GM18508 (cell line): ENCODE data around the gene YPEL1.
"Not testable (repeated sequence)": the region's sequence is repeated elsewhere in the genome, so short reads cannot be mapped to it uniquely, and the experiment has no call there.

Source experiments
- ATAC-seq: cut with Tn5 transposase; IDR thresholded peaks from one replicate; pipeline ENCODE4 v1.9.1; 2021; ENCODE audit warnings: moderate number of reproducible peaks; ENCODE audit not compliant: insufficient read depth, unreplicated experiment

YPEL1 gene

DNA sequence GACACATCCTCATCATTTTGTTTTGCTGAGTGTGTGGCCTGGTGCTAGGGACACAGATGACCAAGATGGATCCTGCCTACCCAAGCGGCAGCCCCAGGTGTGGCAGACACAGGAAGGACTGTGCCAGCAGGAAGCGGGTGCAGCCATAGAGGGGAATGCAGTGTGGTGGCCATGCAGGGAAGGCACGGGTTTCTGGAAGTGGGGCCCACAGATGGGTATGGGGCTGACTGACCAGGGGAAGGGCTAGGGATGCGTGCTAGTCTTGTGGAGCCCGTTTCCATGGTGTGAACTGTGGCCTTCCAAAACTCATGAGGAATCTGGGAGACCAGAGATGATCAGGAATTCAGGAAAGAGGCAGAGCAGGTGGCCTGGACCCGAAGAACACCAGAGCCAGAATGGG, 33.5 kb downstream of the YPEL1 start:
- ATAC-seq = no peak

DNA sequence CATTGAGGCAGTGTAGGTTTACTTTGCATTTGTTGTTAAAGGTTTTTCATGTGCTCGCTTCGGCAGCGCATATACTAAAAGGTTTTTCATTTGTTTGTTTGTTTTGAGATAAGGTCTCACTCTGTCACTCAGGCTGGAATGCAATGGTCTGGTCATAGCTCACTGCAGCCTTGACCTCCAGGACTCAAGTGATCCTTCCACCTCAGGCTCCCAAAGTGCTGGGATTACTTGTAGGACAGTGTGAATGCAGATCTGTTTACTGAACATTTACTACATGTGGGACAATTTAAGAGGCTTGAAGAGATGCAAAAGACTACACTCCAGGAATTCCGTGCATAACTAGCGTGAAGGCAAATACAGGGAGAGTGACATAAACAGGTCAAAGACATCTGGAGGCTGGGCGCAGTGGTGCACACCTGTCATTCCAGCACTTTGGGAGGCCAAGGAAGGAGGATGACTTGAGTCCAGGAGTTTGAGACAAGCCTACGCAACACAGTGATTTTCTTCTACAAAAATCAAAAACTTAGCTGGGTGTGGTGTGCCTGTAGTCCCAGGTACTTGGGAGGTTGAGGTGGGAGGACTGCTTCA, 34.1 kb downstream of the YPEL1 start:
- no peak for ATAC-seq

- no peak for ATAC-seq
Measured at GRCh38 chr22:21700822-21701221, 34.8 kb downstream of the YPEL1 start.

GRCh38 chr22:21699643-21700042, 36.0 kb downstream of the YPEL1 start:
- ATAC-seq = no peak

DNA sequence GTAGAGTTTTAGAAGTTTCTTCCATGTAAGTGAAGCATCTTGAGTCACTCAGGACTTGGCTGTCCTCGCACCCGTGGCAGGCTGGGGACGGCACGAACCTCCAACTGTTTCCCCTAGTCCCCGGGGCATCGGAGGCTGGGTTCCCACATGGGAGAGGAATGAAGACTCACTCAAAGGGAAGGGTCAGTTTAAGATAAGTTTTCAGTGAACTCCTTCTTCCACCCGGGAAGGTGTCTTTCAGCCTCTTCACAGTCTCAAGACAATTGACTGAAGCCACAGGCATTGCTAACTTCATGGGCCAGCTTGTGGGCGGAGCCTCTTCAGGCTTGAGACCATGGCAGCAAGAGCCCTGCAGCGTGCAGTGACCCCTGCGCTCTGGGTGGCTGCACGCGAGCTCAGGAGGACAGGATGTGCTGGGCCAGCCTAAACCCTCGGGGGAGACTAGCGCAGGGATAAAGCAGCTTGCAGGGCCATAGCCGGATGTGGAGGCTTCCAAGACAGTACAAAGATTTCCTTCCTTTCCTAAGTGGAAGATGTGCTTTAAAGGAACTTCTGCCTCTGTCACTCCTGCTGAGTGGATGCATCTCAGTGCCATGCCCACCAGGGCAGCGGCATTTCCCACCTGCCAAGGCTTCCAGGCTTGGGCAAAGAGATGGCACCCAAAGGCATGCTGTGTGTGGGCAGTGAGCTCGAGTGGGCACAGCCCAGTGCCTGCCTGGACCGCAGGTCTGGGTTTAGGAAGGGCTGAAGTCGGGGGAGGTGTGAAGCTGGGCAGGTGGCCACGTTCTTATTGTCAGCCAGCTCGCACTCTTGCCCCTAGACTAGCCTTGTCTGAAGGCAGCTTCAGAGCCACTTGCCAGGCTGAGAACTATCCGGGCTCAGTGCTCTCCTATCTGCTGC, 36.9 kb downstream of the YPEL1 start:
- ATAC-seq = no peak

GRCh38 chr22:21697880-21698279, 37.7 kb downstream of the YPEL1 start:
- ATAC-seq = no peak

DNA sequence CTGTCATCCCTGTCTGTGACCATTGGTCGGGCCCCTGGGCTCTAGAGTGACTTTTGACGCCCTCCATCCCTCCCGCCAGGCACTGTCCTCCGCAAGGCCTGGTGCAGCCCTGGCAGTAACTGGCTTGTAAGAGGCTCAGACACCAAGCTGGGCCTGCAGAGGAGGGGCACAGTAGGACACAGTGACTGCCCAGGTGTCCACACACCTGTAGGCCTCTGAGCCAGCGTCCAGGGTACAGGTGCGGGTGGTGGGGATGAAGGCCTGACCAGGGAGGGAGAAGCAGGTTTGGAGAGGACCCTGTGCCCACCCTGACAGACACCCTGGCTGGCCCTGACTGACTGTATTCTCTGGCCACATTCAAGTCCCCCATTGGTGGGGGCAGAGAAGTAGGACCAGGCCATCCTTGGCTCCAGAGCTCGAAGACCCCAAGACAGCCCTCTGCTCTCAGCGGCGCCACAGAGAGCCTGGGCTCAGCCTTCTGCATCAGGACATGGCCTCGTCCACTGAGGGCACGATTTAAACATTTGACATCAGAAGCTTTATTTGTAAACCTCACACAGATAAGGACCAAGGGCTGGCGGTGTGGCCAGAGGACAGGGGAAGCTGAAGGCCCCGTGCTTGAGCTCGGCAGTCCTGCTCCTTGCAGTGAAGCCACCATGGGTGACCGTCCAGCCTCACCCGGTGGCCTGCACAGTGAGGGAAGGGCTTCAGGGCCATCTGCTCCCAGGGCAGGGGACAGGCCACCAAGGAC, 38.4 kb downstream of the YPEL1 start:
- ATAC-seq = no peak

DNA sequence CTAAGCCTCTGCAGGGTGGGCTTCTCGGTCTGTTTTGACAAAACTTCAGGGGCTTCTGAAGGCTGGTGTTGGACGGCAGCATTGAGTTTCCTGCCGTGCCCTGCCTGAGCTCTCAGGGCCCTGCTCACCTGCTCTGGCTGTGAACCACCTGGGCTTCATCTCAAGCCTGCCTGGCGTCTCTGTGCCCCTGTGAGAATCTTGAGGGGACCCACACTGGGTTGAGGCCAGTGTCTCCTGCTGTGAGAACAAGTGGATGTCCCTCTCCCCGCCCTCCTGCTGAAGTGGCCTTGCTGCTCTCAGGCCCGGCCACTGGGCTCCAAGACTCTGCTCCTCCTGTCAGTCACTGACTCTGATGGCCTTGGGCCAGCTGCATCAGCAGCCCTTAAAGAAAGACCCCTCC, 39.5 kb downstream of the YPEL1 start:
- ATAC-seq = no peak

GRCh38 chr22:21695430-21696085, 40.0 kb downstream of the YPEL1 start:
- no peak for ATAC-seq

DNA sequence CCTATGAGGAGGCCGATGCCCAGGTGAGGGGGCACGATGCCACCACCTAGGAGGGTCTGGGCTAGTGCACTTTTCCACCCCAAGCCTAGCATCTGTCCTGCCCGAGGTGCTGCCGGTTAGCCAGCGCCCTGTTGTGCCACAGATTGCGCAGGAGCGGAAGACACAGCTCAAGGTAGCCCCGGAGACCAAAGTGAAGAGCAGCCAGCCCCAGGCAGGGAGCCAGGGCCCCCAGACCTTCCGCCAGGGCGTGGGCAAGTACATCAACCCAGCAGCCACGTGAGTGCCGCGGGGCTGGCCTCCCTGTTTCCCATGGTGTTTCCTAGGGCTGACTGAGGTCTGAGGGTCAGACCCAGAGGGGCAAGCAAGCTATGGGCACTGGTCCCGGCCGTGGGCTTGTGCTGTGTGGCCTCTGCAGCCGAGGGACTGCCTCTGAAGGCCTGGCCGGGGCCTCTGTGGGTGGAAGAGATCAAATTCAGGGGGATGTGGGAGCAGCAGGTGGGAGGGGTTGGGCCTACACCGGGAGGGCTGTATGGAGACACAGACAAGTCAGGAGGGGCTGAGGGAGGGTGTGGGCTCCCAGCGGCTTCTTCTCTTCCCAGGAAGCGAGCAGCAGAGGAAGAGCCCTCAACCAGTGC, 40.7 kb downstream of the YPEL1 start:
- no peak for ATAC-seq

- ATAC-seq = no peak
Measured at GRCh38 chr22:21694394-21694793, 41.2 kb downstream of the YPEL1 start.

DNA sequence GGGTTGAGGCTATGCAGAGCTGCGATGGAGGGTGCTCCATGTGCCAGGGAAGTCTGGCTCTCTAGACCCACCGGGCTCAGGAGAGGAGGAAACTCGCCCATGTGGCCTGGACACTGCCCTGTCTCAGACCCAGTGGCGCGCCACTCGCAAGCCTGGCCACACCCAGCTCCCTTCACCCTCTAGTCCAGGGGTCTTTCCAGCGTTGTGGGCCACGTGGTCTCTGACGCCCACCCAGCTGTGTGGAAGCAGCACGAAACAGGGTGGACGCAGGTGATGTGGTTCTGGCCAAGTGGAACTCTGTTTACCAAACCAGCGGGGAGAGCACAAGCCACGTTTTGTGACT, 41.6 kb downstream of the YPEL1 start:
- no peak for ATAC-seq

DNA sequence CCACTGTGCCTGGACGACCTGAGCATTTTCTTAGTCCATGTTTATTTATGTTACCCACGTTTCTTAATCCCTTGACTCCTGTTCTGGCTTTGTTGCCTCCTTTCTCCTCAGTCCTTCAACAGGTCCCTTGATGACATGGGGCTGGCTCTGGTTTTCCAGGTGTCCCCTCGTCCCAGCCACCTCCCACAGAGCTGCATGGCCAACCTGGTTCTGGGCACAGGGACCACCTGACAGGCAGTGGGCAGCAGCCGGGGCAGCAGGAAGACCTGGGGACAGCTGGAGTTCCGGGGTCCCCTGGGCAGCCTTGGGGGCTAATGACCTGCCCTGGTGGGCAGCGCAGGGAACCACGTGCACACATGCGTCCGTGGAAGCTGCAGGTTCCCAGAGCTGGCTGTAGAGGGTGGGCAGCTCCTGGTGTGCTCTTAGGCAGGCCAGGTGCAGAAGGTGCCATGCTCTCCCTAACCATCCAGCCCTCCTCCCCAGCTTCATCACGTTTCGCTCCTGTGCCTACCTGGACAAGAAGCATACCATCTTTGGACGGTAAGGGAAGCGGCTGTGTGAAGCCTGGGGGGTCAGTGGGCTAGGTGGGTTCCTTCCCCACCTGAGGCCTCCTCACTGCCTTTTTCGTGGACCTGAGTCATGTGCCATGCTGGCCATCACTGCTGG, 42.1 kb downstream of the YPEL1 start:
- no peak for ATAC-seq

DNA sequence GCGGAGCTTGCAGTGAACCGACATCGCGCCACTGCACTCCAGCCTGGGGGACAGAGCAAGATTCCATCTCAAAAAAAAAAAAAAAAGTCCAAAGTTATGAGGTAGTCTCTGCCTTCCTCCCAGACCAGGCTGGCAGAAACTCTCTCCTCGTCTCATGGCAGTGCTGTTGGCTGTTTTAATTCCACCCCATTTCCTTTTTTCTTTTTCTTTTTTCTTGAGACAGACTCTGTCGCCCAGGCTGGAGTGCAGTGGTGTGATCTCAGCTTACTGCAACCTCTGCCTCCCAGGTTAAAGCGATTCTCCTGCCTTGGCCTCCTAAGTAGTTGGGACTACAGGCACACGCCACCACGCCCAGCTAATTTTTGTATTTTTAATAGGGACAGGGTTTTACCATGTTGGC, 42.7 kb downstream of the YPEL1 start:
- ATAC-seq = not testable (repeated sequence)

DNA sequence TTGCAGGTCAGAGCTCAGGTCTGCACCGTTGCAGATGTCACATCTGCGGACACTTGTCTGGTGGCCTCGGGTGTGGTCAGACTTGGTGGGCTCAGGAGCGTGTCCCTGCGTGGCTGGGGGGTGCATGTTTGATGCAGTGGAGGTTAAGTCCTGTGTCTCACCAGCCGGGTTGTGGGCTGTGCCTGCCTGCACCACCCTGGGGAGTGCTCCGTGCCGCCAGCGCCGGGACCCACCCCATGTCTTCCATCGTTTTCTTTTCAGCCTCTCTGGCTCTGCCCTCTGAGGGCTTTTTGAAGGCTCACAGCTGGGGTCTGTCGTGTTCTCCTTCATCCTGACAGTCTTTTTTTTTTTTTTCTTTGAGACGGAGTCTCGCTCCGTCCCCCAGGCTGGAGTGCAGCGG, 43.8 kb downstream of the YPEL1 start:
- no peak for ATAC-seq

GRCh38 chr22:21690401-21690801, 45.2 kb downstream of the YPEL1 start:
- ATAC-seq = no peak

- no peak for ATAC-seq
Measured at GRCh38 chr22:21688706-21689381, 46.8 kb downstream of the YPEL1 start.

GRCh38 chr22:21688341-21688705, 47.3 kb downstream of the YPEL1 start:
- no peak for ATAC-seq

GRCh38 chr22:21687685-21688259, 47.8 kb downstream of the YPEL1 start:
- ATAC-seq = no peak
